ENCODE data around the gene CMSS1. TPM values are rescaled to one million over a fixed set of nuclear protein-coding genes. Genes with fewer than 3 reads are reported as not detected.

CMSS1 gene
- total and polyA plus RNA-seq, 2 of the 13 experiments (the other 11 are each of a cell fraction or from before 2014, with no cell fraction given): 6.4 to 48.7 TPM

DNA sequence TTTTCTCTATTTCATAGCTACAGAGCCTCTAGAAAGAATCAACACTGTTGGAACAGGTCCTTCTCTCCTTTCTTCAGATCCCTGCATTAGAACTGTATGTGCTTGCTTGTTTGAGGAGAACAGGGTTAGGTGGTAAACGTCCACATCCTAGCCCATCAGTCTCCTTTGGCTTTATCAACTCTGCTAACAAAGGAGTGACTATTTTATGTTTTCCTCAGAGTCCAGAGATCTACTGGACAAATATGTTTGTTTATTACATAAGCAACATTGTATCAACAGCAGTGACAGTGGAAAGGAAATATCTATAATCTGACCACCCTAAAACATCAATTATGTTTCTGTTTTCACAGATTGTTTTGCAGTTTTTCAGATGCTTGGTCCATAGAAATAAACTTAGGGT is 39.6 kb downstream of the CMSS1 start (continued):
- TF ChIP-seq DMTF1 (CRISPR knock-in tag; IDR thresholded peaks at IDR 0.05) (no peak), ZNF343 (CRISPR knock-in tag; IDR thresholded peaks at IDR 0.05) (no peak), STAG1 (CRISPR knock-in tag; IDR thresholded peaks at IDR 0.05) (peak; percentile 12; the same call in 1 of the 2 replicates), KLF11 (CRISPR knock-in tag; IDR thresholded peaks at IDR 0.05) (no peak), ZNF333 (CRISPR knock-in tag; IDR thresholded peaks at IDR 0.05; ENCODE audit: borderline replicate concordance) (no peak), ZNF841 (CRISPR knock-in tag; IDR thresholded peaks at IDR 0.05; ENCODE audit: borderline replicate concordance) (no peak), REL (CRISPR knock-in tag; conservative IDR thresholded peaks at IDR 0.05) (no peak), ZBTB40 (IDR thresholded peaks at IDR 0.05) (no peak), ZBTB40 (CRISPR knock-in tag; IDR thresholded peaks at IDR 0.05) (no peak), EZH2 (conservative IDR thresholded peaks at IDR 0.05; ENCODE audit: low read depth, low read length) (no peak), ELF4 (CRISPR knock-in tag; IDR thresholded peaks at IDR 0.05; ENCODE audit: borderline replicate concordance) (no peak), ZFP36L2 (CRISPR knock-in tag; IDR thresholded peaks at IDR 0.05) (no peak), SRY (CRISPR knock-in tag; IDR thresholded peaks at IDR 0.05) (no peak), ESRRA (CRISPR knock-in tag; IDR thresholded peaks at IDR 0.05; ENCODE audit: low read depth) (no peak), EED (CRISPR knock-in tag; IDR thresholded peaks at IDR 0.05) (no peak), SKIL (CRISPR knock-in tag; IDR thresholded peaks at IDR 0.05; ENCODE audit: borderline replicate concordance) (no peak)
- TF ChIP-seq, protein P1, sequence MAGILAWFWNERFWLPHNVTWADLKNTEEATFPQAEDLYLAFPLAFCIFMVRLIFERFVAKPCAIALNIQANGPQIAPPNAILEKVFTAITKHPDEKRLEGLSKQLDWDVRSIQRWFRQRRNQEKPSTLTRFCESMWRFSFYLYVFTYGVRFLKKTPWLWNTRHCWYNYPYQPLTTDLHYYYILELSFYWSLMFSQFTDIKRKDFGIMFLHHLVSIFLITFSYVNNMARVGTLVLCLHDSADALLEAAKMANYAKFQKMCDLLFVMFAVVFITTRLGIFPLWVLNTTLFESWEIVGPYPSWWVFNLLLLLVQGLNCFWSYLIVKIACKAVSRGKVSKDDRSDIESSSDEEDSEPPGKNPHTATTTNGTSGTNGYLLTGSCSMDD (CRISPR knock-in tag; IDR thresholded peaks at IDR 0.05): no peak

All from HepG2 (cell line).